OCI-LY3 (cell line): ENCODE data around the gene NR0B2.

ENCODE experiments used
- CTCF ChIP-seq: fragments of 200-600, 300-600 bp; sonication (generic); IDR thresholded peaks from 2 replicates; pipeline ENCODE4 v1.5.1; 2014; ENCODE audit warnings: antibody characterized with exemption, low read length, low read depth
- EZH2phosphoT487 ChIP-seq: fragments of 200-600 bp; shearing (Covaris generic); IDR thresholded peaks from 2 replicates; pipeline ENCODE4 v1.6.1; 2018; ENCODE audit warnings: antibody characterized with exemption, mixed run types, low read depth

GRCh38 chr1:26882696-26883463 lies 30.9 kb downstream of the NR0B2 start:
- TF ChIP-seq CTCF (no peak), EZH2phosphoT487 (no peak)
